Right atrium auricular region (tissue), 2 donors: ENCODE measurements around the gene SDF2. TPM values are rescaled to one million over a fixed set of nuclear protein-coding genes. Genes with fewer than 3 reads are reported as not detected.

Source experiments
- DNase-seq: peaks from one replicate; pipeline ENCODE4 v3.0.0-alpha.2; 2019; ENCODE audit warnings: low spot score
- H3K27ac ChIP-seq, 2 donors: fragments of 200-600 bp; sonication (generic); 1 replicate in 1 of 2; 2 replicates in 1 of 2; pipeline ENCODE4 v1.5.1; 2016 to 2019
- H3K27me3 ChIP-seq, 2 donors: fragments of 200-600 bp; sonication (generic); one replicate each; pipeline versions ENCODE4 v1.5.1 to v1.6.0; 2017 to 2019
- H3K36me3 ChIP-seq: fragments of 200-600 bp; sonication (generic); one replicate; pipeline ENCODE4 v1.5.1; 2016
- H3K4me1 ChIP-seq, 2 donors: fragments of 200-600 bp; sonication (generic); one replicate each; pipeline versions ENCODE4 v1.5.1 to v1.6.0; 2017 to 2019
- H3K4me3 ChIP-seq, 2 donors: fragments of 200-600 bp; sonication (generic); 1 replicate in 1 of 2; 2 replicates in 1 of 2; pipeline ENCODE4 v1.5.1; 2017 to 2019; ENCODE audit warnings: mild to moderate bottlenecking in 1 of 2, moderate library complexity in 1 of 2
- H3K9me3 ChIP-seq, 2 donors: fragments of 200-600 bp; sonication (generic); one replicate each; pipeline ENCODE4 v1.5.1; 2019
- total RNA-seq, 2 donors: library from RNA; depleted of rRNA; stranded (reverse); fragments of >200 nt; gene quantifications; one replicate each; pipeline ENCODE4 v1.1.0, GENCODE V29; 2016
- TF ChIP-seq, protein P1 (sequence below), 2 donors: fragments of 200-600 bp; sonication (generic); IDR thresholded peaks; one replicate each; pipeline ENCODE4 v1.5.1; 2019; ENCODE audit warnings: antibody characterized with exemption in 2 of 2

The SDF2 gene
- total RNA-seq, 2 donors from 2014 or later = 23.0 to 32.5 TPM

DNA sequence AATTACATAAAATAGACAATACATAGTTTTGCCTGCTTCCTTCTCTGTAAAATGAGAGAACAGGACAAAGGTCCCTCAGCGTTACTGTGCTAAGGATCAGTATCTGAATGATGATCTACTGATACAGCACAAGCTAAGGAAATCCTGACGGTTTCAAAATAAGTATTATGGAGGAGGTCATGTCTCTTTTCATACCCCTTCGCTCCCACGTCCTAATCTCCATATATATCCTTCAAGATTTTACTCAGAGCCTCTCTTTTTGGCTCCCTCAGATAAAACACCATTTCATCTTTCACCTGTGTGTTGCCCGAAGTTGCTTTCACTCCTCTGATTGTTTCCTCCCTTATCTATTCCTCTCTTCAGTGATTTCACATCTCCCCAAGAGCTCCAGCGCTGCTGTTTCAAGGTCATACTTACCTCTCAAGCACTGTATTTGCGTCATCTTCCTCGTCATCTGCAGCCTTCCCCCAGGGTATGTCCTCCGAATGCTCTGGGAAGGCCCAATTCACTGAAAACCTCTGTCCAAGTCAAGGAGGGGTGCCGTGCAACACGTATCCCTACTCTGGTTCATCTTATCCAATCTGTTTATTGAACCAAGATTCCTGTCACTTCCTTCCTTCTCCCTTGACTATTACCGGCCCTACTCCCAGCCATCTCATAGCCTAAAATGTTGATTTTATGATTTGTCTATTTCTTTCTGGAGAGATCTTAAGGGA, 15.5 kb downstream of the SDF2 start:
- no peak for DNase-seq
- TF ChIP-seq, protein P1, sequence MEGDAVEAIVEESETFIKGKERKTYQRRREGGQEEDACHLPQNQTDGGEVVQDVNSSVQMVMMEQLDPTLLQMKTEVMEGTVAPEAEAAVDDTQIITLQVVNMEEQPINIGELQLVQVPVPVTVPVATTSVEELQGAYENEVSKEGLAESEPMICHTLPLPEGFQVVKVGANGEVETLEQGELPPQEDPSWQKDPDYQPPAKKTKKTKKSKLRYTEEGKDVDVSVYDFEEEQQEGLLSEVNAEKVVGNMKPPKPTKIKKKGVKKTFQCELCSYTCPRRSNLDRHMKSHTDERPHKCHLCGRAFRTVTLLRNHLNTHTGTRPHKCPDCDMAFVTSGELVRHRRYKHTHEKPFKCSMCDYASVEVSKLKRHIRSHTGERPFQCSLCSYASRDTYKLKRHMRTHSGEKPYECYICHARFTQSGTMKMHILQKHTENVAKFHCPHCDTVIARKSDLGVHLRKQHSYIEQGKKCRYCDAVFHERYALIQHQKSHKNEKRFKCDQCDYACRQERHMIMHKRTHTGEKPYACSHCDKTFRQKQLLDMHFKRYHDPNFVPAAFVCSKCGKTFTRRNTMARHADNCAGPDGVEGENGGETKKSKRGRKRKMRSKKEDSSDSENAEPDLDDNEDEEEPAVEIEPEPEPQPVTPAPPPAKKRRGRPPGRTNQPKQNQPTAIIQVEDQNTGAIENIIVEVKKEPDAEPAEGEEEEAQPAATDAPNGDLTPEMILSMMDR (IDR thresholded peaks at IDR 0.05) = no peak
- Histone ChIP-seq H3K27ac (peak overlapping the region; percentile 91 to 97), H3K4me1 (peaks cover 0 to 43% of the 10 kb centered on the region in 2 donors), H3K4me3 (peak overlapping the region; percentile 18), H3K36me3 (peaks cover 30% of the 10 kb centered on the region), H3K9me3 (no peaks in the 10 kb centered on the region), H3K27me3 (no peaks in the 10 kb centered on the region)

DNA sequence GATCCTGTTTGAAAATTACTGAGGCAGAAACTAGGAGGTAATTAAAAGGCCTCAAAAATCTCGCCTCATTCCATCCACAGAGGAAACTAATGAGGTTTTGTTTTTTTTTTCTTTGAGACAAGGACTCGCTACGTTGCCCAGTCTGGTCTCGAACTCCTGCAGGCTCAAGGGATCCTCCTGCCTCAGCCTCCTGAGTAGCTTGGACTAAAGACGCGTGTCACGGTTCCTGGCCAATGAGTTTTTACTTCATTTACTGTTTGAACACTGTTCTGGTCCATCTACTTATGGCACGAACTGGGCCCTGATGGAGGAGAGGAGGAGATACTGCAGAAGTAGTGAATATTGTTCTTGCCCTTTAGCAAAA, 16.1 kb downstream of the SDF2 start:
- peaks cover 0 to 43% of the 10 kb centered on the region in 2 donors for H3K4me1 ChIP-seq
- no peaks in the 10 kb centered on the region for H3K9me3 ChIP-seq
- TF ChIP-seq, protein P1 (IDR thresholded peaks at IDR 0.05) = no peak
- H3K36me3 ChIP-seq = peaks cover 32% of the 10 kb centered on the region
- no peak for DNase-seq
- peak overlapping the region; percentile 91 to 96 for H3K4me3 ChIP-seq
- peak overlapping the region; percentile 91 to 97 for H3K27ac ChIP-seq
- H3K27me3 ChIP-seq = no peaks in the 10 kb centered on the region

DNA sequence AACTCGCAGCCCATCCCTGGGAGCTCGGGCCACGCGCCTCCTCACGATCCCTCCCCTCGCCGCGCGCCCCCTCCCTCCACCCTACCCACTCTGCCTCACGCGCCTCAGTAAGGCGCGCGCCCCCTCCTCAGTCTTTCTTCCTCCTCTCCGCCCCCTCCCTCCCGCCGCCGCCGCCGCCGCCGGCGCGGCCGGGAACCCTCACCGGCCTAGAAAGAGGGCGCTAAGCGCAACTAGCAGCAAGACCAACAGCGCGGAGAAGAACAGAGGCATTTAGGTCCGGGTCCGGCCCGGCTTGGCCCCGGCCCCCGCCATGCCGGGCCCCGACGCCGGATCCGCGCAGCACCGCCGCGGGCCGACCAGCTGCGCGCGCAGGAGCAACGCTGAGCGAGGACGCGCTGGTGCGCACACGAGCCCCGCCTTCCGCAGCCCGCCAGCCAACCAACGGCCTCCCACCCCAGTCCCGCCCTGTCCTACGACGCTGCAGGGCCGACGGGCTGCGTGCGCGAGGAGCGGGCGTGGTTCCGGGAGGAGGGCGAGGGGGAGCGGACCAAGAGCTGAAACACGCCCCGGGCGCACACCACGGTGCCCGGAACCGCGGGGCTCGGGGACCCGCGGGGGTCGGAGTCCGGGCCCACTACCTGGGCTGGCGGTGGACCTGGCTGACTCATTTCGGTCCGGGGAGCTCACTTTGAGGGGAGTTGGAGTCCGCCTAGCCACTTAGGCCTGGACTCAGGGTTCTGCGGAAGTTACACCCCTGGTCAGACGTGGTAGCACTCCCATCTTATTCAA, 16.7 kb downstream of the SDF2 start, which contains the start of gene BLTP2:
Gene BLTP2 (minus strand): TSS at position 372 of the 789 bp plus-strand sequence. CDS start 102 bp downstream, at position 270.
- TF ChIP-seq, protein P1 (IDR thresholded peaks at IDR 0.05) = no peak

DNA sequence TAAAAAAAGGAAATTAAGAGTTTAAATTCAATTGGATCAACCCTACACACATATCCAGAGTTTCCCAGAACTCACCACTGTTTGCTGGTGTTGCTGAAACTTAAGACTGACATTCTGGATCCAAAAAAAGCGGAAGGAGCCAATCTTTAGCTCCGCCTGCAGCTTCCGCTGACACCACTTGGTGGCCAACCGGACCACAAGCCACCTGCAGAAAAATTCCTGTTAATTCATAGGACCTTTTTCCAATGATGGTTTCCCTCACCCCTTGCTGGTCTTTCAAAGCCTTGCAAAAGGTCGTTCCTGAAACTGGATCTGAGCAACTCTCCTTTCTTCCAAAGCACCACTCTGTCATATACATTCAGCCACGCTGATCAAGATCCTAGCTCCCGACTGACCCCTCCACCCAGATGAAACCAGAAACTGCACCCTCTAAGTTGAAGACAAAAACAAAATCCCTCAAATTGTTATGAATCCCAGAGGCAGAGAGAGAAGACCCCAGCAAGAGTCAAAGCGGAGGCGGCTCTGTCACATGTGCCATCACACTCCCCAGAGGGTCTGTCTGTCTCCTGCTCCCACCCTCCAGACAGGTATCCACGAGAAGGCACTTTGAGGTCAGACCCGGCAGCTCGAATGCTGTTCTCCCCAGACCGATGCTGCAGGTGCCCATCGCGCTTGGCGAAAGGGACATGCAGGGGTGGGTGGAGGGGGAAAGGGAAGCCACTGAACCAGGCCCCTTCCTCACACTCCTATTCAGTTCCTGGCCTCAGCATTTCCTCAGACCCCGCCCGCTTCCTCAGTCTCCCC, 17.5 kb downstream of the SDF2 start:
- Histone ChIP-seq H3K36me3 (peaks cover 45% of the 10 kb centered on the region), H3K4me1 (peaks cover 0 to 43% of the 10 kb centered on the region in 2 donors), H3K27me3 (no peaks in the 10 kb centered on the region), H3K27ac (peak overlapping the region; percentile 91 to 97), H3K4me3 (peak overlapping the region; percentile 91 to 96), H3K9me3 (no peaks in the 10 kb centered on the region)
- peak; percentile 67 for DNase-seq
- TF ChIP-seq, protein P1 (IDR thresholded peaks at IDR 0.05) = peak in 1 of 2 donors; percentile 55

More for the DNA sequence above, 16.7 kb downstream of the SDF2 start, which contains the start of gene BLTP2:
- Histone ChIP-seq H3K27ac (peak within 1 kb of the TSS; percentile 91 to 97), H3K9me3 (no peaks in the 10 kb centered on the region), H3K4me3 (peak within 1 kb of the TSS; percentile 91 to 96), H3K4me1 (peaks cover 0 to 43% of the 10 kb centered on the region in 2 donors), H3K27me3 (no peaks in the 10 kb centered on the region), H3K36me3 (peaks cover 37% of the 10 kb centered on the region)
- peak; percentile 95 for DNase-seq

DNA sequence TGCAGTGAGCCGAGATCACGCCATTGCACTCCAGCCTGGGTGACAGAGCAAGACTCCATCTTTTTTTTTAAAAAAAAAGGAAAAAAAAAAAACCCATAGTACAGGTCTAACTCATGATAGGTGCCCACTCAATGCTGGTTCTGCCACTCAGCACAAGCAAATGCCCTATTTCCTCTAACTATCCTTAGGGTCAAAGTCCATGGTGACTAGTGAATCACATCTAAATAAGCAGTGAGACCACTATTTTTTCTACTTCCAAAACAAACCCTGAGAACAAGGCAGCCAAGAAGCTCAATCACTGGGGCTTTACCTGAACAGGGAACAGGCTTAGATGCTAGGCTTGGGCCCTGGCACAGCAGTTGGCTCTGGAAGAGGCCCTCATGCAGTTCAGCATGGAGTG, 20.1 kb downstream of the SDF2 start:
- TF ChIP-seq, protein P1 (IDR thresholded peaks at IDR 0.05) = no peak
- H3K36me3 ChIP-seq = peaks cover 65% of the 10 kb centered on the region
- H3K27me3 ChIP-seq = no peaks in the 10 kb centered on the region
- H3K9me3 ChIP-seq = no peaks in the 10 kb centered on the region
- H3K4me1 ChIP-seq = peaks cover 0 to 31% of the 10 kb centered on the region in 2 donors
- no peak overlapping the region for H3K4me3 ChIP-seq
- no peak for DNase-seq
- no peak overlapping the region for H3K27ac ChIP-seq
